ENCODE measurements around the gene SPATA3. TPM values are rescaled to one million over a fixed set of nuclear protein-coding genes. Genes with fewer than 3 reads are reported as not detected.
"Not testable (repeated sequence)": the region's sequence is repeated elsewhere in the genome, so short reads cannot be mapped to it uniquely, and the experiment has no call there.

SPATA3 gene
- total RNA-seq, 2 donors from 2014 or later: not detected

GRCh38 chr2:231011526-231011925, 15.6 kb downstream of the SPATA3 start:
- intact Hi-C loops (cut with DNase I): loop anchor here in 1 of 2 donors (5.0 kb wide), 1 partner anchor 349 kb away; no protein-coding TSS in a partner anchor
- ATAC-seq (no peak), DNase-seq (no peak)

DNA sequence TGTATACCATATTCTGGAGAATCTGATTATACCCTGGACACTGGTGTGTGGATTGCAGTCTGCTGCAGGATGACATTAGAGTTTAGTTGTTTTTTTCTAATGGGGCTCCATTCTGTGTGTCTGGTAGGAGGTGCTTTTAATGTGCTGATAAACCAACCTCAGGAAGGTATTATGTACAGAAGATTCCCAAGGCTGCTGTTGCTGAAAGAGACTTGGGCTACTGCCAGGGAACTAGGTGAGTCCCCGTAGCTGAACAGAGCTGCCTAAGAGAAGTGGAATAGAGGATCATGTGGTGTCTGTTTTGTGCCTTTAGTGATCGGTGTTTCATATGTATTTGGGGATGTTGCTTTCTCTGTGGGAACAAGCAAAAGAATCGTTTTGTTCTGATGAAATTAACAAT, 16.5 kb downstream of the SPATA3 start:
- intact Hi-C loops (cut with DNase I): loop anchor here in 1 of 2 donors (5.0 kb wide), 1 partner anchor 350 kb away; no protein-coding TSS in a partner anchor
- DNase-seq (no peak), ATAC-seq (no peak)

DNA sequence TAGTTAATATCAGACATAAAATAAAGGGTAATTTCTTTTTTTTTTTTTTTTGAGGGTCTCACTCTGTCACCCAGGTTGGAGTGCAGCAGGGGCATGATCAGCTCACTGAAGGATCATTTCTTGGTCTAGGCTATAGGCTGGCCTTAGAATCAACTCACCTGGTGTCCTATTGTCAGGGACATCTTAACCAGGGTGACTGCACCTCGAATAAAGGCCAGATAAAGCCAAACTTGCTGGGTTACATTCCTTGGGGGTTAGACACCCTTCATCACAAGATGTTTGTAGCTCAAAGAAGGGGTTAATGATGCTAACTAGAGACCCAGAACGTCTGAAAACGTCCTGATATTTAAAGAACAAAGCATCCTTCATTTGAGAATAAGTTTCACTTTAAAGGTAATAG, 17.9 kb downstream of the SPATA3 start:
- DNase-seq: no peak
- intact Hi-C loops (cut with DNase I): loop anchor here in 1 of 2 donors (5.0 kb wide), 1 partner anchor 352 kb away; no protein-coding TSS in a partner anchor
- ATAC-seq: no peak

DNA sequence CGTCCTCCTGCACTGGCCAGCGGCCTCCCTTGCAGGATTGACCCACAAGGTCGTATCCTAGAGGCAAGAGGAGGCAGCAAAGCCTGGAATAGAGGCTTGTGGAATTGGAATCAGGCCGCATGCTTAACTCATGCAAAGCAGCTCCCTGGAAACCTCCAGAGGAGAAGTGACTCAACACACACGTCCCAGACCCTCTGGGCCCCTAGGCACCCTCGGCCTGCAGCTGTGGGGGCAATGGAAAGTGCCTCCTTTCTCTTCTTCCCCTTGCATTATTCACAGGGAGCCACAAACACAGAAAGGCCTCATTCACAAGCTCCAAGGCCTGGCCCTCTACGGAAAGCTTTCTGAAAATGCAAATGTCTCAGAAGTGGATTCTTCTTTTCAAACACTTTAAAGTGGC, 19.6 kb downstream of the SPATA3 start:
- ATAC-seq: no peak
- intact Hi-C loops (cut with DNase I): no loop called here
- DNase-seq: no peak

GRCh38 chr2:231015926-231016325, 20.0 kb downstream of the SPATA3 start:
- ATAC-seq (no peak), DNase-seq (no peak)
- intact Hi-C loops (cut with DNase I): no loop called here

GRCh38 chr2:231016566-231017230, 20.8 kb downstream of the SPATA3 start:
- no peak for DNase-seq
- intact Hi-C loops (cut with DNase I): no loop called here

GRCh38 chr2:231017231-231017598, 21.3 kb downstream of the SPATA3 start:
- ATAC-seq (no peak), DNase-seq (no peak)
- intact Hi-C loops (cut with DNase I): no loop called here

More at GRCh38 chr2:231016566-231017230, 20.8 kb downstream of the SPATA3 start:
- no peak for ATAC-seq

- ATAC-seq (no peak), DNase-seq (no peak)
- intact Hi-C loops (cut with DNase I): no loop called here
These were observed 22.3 kb downstream of the SPATA3 start for GRCh38 chr2:231018184-231018583.

- DNase-seq; ATAC-seq; intact Hi-C loops (cut with DNase I): not testable (repeated sequence)
These were observed 29.1 kb downstream of the SPATA3 start for GRCh38 chr2:231025059-231025458.

DNA sequence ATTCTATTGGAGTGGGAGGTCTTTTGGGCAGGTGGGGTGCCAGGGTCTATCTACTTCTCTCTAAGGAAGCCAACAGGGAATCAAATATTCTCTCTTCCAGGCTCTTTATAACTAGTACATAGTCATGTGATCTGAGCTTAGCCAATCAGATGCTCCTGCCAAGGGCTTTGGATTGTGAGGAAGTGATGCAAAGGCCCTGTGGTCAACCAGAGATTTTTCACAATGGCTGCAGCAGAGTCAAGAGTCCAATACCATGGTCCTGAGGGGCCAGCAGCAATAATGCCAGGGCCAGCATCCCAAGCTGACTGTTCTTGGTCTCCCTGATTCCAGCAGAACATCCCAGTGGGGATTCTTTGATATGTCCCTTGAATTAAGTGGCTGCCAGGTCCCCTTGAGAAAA, 33.0 kb downstream of the SPATA3 start:
- ATAC-seq: no peak
- intact Hi-C loops (cut with DNase I): no loop called here

DNA sequence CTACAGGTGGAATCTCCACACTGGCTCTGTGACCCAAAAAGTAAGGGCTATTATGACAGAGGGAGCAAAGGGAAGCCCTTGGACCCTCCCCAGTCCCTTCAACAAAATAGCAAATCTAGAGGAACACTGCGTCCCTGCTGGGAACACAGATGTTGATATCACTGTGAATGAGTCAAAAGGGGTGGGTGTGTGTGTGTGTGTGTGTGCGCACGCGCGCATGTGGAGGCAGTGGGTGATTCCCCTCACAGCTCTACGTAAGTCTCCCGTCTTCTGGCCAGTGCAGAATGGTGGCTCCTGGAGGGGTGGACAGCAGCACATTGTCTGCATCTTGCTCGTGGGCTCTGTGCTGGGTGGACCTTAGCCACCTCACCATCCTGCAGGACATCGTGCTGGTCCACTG, 33.6 kb downstream of the SPATA3 start:
- intact Hi-C loops (cut with DNase I): no loop called here
- ATAC-seq (no peak), DNase-seq (no peak)

More for the DNA sequence above, 33.0 kb downstream of the SPATA3 start:
- DNase-seq: no peak

DNA sequence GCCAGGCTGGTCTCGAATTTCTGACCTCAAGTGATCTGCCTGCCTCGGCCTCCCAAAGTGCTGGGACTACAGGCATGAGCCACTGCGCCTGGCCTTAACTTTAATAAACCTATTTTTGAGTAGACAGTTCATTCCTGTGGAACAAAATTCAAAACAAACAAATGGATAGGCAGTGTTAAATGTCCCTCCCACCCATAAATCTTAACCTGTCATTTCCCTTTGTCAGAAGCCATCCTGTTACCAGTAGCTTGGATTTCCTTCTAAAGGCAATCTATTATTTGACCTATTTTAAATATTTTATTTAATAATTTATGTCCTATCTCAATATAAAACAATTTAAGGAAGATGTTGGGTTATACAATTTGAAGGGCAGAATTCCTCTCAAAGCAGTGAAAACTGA, 34.8 kb downstream of the SPATA3 start:
- ATAC-seq (no peak), DNase-seq (no peak)
- intact Hi-C loops (cut with DNase I): no loop called here

GRCh38 chr2:231032575-231033140, 36.7 kb downstream of the SPATA3 start:
- ATAC-seq (no peak), DNase-seq (no peak)
- intact Hi-C loops (cut with DNase I): no loop called here

DNA sequence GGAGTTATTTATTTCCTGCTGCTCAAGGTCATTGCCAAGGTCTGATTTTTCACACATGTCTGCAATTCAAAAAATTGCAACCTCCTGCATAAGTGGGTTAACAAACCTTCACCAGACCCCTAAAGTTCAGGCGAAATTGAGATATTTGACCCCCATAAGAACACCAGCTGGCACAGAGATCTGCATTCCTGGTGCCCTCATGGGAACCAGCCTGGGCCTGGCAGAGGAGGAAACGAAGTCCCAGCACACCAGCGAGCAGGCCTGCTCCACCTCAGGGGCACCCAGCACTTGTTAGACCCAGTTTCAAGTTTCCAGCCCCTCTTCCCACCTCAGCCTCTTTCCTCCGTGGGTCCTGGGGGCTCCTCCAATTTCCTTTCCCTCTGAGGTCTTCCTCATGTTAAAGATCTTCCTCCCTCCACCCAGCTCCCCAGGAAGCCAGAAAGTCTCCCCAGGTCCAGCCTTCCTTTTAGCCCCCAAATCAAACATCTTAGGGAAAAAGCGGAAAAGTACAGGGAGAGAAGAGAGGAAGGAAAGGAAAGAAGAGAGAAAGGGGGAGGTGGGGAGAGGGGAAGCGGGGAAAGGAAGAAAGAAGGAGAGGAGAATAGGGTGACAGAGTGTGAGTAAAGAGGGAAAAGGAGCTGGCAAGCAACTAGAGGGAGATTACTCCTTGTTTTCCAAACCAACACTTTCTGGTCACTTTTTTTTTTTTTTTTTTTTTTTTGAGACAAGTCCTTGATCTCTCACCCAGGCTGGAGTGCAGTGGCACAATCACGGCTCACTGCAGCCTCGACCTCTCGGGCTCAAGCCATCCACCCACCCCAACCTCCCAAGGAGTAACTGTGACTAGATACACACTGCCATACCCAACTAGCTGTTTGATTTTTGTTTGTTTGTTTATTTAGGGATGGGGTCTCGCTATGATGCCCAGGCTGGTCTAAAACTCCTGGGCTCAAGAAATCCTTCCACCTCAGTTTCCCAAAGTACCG, 37.5 kb downstream of the SPATA3 start:
- intact Hi-C loops (cut with DNase I): no loop called here
- no peak for DNase-seq
- no peak for ATAC-seq

- intact Hi-C loops (cut with DNase I): no loop called here
- DNase-seq (no peak), ATAC-seq (no peak)
These were observed 38.5 kb downstream of the SPATA3 start for GRCh38 chr2:231034291-231034882.

DNA sequence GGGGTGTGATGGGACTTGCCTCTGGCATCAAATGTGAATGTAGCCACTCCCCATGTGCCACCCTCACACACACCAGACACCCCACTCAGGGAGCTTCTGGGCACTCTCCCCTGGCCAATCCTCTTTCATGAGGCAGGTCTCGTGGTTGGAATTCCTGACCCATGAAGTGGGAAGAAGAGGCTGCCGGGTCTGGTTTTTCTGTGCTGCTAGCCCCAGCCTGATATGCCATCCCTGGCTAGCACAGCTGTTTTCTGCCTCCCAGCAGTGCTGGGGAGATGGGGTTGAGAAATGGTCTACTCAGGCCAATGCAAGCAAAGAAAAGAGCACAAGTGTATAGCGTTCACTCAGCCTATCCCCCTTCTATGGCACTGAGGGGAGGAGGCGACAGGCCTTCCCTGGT, 40.2 kb downstream of the SPATA3 start:
- DNase-seq (no peak), ATAC-seq (no peak)
- intact Hi-C loops (cut with DNase I): no loop called here

DNA sequence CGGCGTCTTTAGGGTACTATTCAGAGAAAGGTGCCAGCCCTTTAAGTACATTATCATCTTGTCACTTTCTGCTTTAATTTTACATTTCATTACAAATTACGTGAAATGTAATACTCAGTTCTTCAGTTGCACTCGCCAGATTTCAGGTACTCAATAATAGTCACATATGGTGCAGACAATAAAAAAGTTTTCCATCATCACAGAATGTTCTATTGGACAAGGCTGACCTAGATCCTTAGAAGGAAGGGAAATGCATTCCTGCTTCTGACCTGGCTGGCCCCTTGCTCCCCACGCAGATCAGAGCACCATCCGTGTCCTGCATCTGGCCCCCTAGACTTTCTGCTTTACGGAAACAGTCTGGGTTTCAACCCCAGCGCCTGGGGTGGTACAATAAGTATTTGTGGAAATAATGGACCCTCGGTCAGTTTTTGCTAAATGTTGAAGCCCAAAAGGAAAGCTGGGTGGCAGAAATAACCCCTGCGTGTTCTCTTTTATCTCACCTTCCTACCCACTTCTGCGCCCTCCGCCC, 40.7 kb downstream of the SPATA3 start:
- intact Hi-C loops (cut with DNase I): no loop called here
- ATAC-seq (no peak), DNase-seq (no peak)

GRCh38 chr2:231037202-231037730, 41.3 kb downstream of the SPATA3 start, which contains the start of gene C2orf72:
TSS of gene C2orf72 (plus strand) at chr2:231037523. CDS start at chr2:231037566, 43 bp downstream.
- ATAC-seq: no peak
- DNase-seq: no peak
- intact Hi-C loops (cut with DNase I): no loop called here
